Stimulated activated CD4-positive, alpha-beta T cell treated with anti-CD3 and anti-CD28 coated beads, Interleukin-4, amount 100 ng/mL, for 24 hours (primary cell): ENCODE measurements around the gene NDC80.
A peak's percentile ranks its signal among the peaks of the same experiment; 100 is the strongest.

ENCODE experiments used
- DNase-seq: peaks from one replicate; pipeline ENCODE4 v3.0.0-alpha.2; 2020

NDC80 gene

GRCh38 chr18:2559249-2559648 lies 12.1 kb upstream of the NDC80 start:
- no peak for DNase-seq

GRCh38 chr18:2564373-2564772 lies 7.0 kb upstream of the NDC80 start:
- no peak for DNase-seq

GRCh38 chr18:2568129-2568528 lies 3.2 kb upstream of the NDC80 start:
- DNase-seq: no peak

- DNase-seq: no peak
Measured at GRCh38 chr18:2568605-2569004, 2.8 kb upstream of the NDC80 start.

- DNase-seq: no peak
Measured at GRCh38 chr18:2569338-2570207, 1.8 kb upstream of the NDC80 start.

GRCh38 chr18:2570772-2571199 lies 571 bp upstream of the NDC80 start:
- peak; percentile 62 for DNase-seq

- DNase-seq: no peak
Measured at GRCh38 chr18:2572171-2572569, 813 bp downstream of the NDC80 start.

GRCh38 chr18:2572892-2573291 lies 1.5 kb downstream of the NDC80 start:
- DNase-seq: no peak

- DNase-seq: no peak
Measured at GRCh38 chr18:2573408-2573807, 2.1 kb downstream of the NDC80 start.

- DNase-seq: no peak
Measured at GRCh38 chr18:2587788-2588187, 16.4 kb downstream of the NDC80 start.

- no peak for DNase-seq
Measured at GRCh38 chr18:2588666-2589344, 17.4 kb downstream of the NDC80 start.

GRCh38 chr18:2589345-2590068 lies 18.1 kb downstream of the NDC80 start:
- no peak for DNase-seq

GRCh38 chr18:2590303-2590702 lies 18.9 kb downstream of the NDC80 start:
- no peak for DNase-seq

GRCh38 chr18:2597639-2598038 lies 26.3 kb downstream of the NDC80 start:
- DNase-seq: no peak

GRCh38 chr18:2602844-2603243 lies 31.5 kb downstream of the NDC80 start:
- DNase-seq: no peak

- no peak for DNase-seq
Measured at GRCh38 chr18:2606335-2606734, 35.0 kb downstream of the NDC80 start.

GRCh38 chr18:2609604-2610003 lies 38.2 kb downstream of the NDC80 start:
- DNase-seq: no peak

- DNase-seq: no peak
Measured at GRCh38 chr18:2610549-2610948, 39.2 kb downstream of the NDC80 start.

GRCh38 chr18:2612996-2613395 lies 41.6 kb downstream of the NDC80 start:
- no peak for DNase-seq

- no peak for DNase-seq
Measured at GRCh38 chr18:2617401-2617998, 46.1 kb downstream of the NDC80 start.

- no peak for DNase-seq
Measured at GRCh38 chr18:2618009-2618408, 46.7 kb downstream of the NDC80 start.

GRCh38 chr18:2625217-2625616 lies 53.9 kb downstream of the NDC80 start:
- DNase-seq: no peak

GRCh38 chr18:2627821-2628276 lies 56.5 kb downstream of the NDC80 start:
- peak; percentile 52 for DNase-seq
